GM10266 (cell line): ENCODE results near the gene S100A6.

Experiments used
- DNase-seq: peaks from one replicate; pipeline ENCODE4 v3.0.0; 2012; ENCODE audit errors: extremely low spot score
- CTCF ChIP-seq: IDR thresholded peaks from 2 replicates; pipeline ENCODE4 v1.5.1; 2012; ENCODE audit warnings: mild to moderate bottlenecking, low read depth; ENCODE audit not compliant: control insufficient read depth, insufficient read depth; ENCODE audit errors: missing control alignments

Gene S100A6

GRCh38 chr1:153541641-153542590 lies 6.1 kb upstream of the S100A6 start:
- DNase-seq = no peak
- TF ChIP-seq CTCF = no peak

GRCh38 chr1:153540394-153541361 lies 4.9 kb upstream of the S100A6 start, which contains the start of gene S100A5:
Gene S100A5 (minus strand): TSS chr1:153540934. CDS start chr1:153540191, 743 bp downstream.
- no peak for DNase-seq

DNA sequence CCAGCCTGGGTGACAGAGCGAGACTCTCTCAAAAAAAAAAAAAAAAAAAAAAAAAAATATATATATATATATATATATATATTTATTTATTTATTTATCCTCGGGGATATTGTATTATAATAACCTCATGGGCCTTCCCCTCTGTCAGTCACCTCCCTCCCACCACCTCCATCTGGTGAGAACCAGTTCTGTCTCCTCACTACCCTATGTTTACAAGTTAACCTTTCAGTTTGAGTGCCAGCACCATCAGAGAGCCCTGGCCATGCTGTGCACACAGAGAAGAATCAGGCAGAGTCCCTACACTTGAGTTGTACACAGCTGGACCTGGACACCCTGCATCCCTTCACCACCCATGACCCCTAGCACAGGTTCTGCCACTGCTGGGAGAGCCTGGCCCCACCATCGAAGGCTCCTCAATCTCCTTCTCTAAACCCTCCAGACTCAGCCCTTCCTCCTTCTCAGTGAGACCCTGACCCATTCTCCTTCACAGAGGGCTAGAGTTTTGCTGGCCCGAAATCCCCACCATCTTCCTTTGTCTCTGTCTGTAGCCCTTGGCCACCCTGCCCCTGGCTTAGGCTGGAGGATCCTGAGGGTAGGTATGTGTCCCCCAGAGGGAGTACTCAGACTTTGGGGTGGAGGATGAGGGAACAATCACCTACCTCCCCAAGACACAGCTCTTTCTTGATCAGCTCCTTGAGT lies 3.8 kb upstream of the S100A6 start:
- DNase-seq = no peak
- no peak for TF ChIP-seq CTCF

More at GRCh38 chr1:153540394-153541361, 4.9 kb upstream of the S100A6 start, which contains the start of gene S100A5:
- no peak for TF ChIP-seq CTCF

GRCh38 chr1:153538315-153538821 lies 2.6 kb upstream of the S100A6 start:
- no peak for TF ChIP-seq CTCF
- no peak for DNase-seq

DNA sequence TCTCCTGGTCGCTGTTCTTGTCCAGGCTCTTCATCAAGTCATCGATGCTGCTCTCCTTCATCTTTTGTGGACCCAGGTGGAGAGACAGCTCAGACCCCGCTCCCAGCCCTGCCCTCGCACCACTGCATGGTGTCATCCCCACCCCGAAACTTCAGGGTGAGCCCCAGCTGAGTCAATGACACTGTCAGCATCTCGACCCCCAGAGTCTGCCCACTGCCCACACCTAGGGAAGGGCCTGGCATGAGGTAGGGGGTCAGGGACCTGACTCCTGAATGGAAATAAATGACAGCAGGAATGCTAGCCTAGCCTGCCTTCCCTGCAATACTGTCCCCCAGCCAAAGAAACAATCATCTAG lies 1.6 kb upstream of the S100A6 start:
- TF ChIP-seq CTCF = no peak
- no peak for DNase-seq

DNA sequence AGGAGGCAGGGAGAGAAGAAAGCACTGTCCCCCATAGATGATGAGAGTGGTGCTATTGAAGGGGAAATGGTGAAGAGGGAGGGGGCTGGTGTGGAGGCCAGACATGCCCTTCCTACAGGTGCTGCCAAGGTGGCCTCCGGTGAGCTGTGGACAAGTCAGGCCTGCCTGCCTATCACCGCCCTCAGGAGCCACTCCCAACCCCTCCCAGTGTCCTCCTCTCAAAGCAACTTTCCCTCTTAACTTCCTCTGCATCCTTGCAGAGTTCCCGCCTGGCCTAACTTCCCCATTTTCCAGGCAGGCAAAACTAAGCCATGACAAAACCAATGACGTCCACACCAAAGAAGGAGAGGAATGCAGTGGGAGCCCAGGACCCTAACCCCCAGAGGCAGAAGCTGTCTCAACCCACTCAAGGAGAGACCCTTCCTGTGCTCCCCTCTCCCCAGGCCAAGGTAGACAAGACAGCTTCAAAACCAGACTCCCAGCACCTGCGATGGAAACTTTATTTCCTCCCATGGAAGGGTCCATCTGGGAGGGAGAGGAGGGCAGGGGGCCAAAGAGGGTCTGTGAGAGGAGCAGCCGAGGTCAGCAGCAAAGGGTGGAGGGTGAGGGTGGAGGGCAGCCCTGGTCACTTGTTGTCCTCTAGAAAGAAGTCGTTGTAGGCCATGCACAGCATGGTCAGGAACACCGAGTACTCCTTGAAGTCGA lies 1.0 kb upstream of the S100A6 start:
- no peak for DNase-seq
- no peak for TF ChIP-seq CTCF
